Stimulated activated CD8-positive, alpha-beta memory T cell treated with anti-CD3 and anti-CD28 coated beads, Interleukin-7, amount 100 ng/mL, for 4 hours (primary cell): ENCODE measurements around the gene SCAMP5.

Experiments
- DNase-seq, 2 donors: peaks; one replicate each; pipeline ENCODE4 v3.0.0-alpha.2; 2020; ENCODE audit warnings: low read depth in 2 of 2

The SCAMP5 gene

GRCh38 chr15:75048394-75048793 lies 53.0 kb downstream of the SCAMP5 start:
- no peak for DNase-seq

- no peak for DNase-seq
These were observed 54.0 kb downstream of the SCAMP5 start for GRCh38 chr15:75049392-75049791.

GRCh38 chr15:75050283-75050682 lies 54.9 kb downstream of the SCAMP5 start:
- no peak for DNase-seq

- DNase-seq = no peak
These were observed 55.8 kb downstream of the SCAMP5 start for GRCh38 chr15:75051191-75051608.

GRCh38 chr15:75051711-75052110 lies 56.3 kb downstream of the SCAMP5 start:
- DNase-seq = no peak

GRCh38 chr15:75052972-75053747 lies 57.8 kb downstream of the SCAMP5 start:
- no peak for DNase-seq

- no peak for DNase-seq
These were observed 58.4 kb downstream of the SCAMP5 start for GRCh38 chr15:75053748-75054125.

- no peak for DNase-seq
These were observed 59.0 kb downstream of the SCAMP5 start for GRCh38 chr15:75054172-75054897.

- no peak for DNase-seq
These were observed 60.7 kb downstream of the SCAMP5 start for GRCh38 chr15:75056036-75056435.

- no peak for DNase-seq
These were observed 63.0 kb downstream of the SCAMP5 start for GRCh38 chr15:75058127-75058905.

- DNase-seq = no peak
These were observed 64.2 kb downstream of the SCAMP5 start for GRCh38 chr15:75059607-75060006.

GRCh38 chr15:75061272-75061671 lies 65.9 kb downstream of the SCAMP5 start:
- no peak for DNase-seq

GRCh38 chr15:75062706-75063105 lies 67.3 kb downstream of the SCAMP5 start:
- no peak for DNase-seq

GRCh38 chr15:75063338-75063737 lies 68.0 kb downstream of the SCAMP5 start:
- no peak for DNase-seq

- no peak for DNase-seq
These were observed 68.5 kb downstream of the SCAMP5 start for GRCh38 chr15:75063889-75064288.

GRCh38 chr15:75064846-75065245 lies 69.5 kb downstream of the SCAMP5 start:
- DNase-seq = no peak

- DNase-seq = no peak
These were observed 70.1 kb downstream of the SCAMP5 start for GRCh38 chr15:75065467-75065850.

GRCh38 chr15:75065851-75066509 lies 70.6 kb downstream of the SCAMP5 start:
- no peak for DNase-seq

GRCh38 chr15:75067123-75067830 lies 71.9 kb downstream of the SCAMP5 start:
- DNase-seq = peak in 1 of 2 donors; percentile 27

GRCh38 chr15:75068748-75069147 lies 73.4 kb downstream of the SCAMP5 start:
- DNase-seq = no peak

- no peak for DNase-seq
These were observed 74.0 kb downstream of the SCAMP5 start for GRCh38 chr15:75069301-75069925.
